Stimulated activated CD4-positive, alpha-beta T cell treated with anti-CD3 and anti-CD28 coated beads, Interleukin-2, amount 100 ng/mL, for 24 hours (primary cell): Measurements from ENCODE around the gene MPHOSPH9.

Experiments used
- DNase-seq, 2 donors: peaks; one replicate each; pipeline ENCODE4 v3.0.0-alpha.2; 2020

MPHOSPH9 gene

GRCh38 chr12:123122626-123123025 lies 110.3 kb downstream of the MPHOSPH9 start:
- DNase-seq = no peak

- no peak for DNase-seq
These were observed 111.3 kb downstream of the MPHOSPH9 start for GRCh38 chr12:123121670-123122069.

GRCh38 chr12:123120452-123121166 lies 112.3 kb downstream of the MPHOSPH9 start:
- peak in 1 of 2 donors; percentile 16 for DNase-seq

GRCh38 chr12:123119808-123120207 lies 113.1 kb downstream of the MPHOSPH9 start:
- peak; percentile 50 to 54 for DNase-seq

GRCh38 chr12:123118497-123118896 lies 114.4 kb downstream of the MPHOSPH9 start:
- DNase-seq = no peak

GRCh38 chr12:123115409-123116121 lies 117.4 kb downstream of the MPHOSPH9 start:
- peak in 1 of 2 donors; percentile 10 for DNase-seq

- no peak for DNase-seq
These were observed 118.4 kb downstream of the MPHOSPH9 start for GRCh38 chr12:123114304-123115083.

- no peak for DNase-seq
These were observed 119.9 kb downstream of the MPHOSPH9 start for GRCh38 chr12:123113026-123113425.

GRCh38 chr12:123111498-123112165 lies 121.3 kb downstream of the MPHOSPH9 start:
- DNase-seq = no peak

- no peak for DNase-seq
These were observed 123.6 kb downstream of the MPHOSPH9 start for GRCh38 chr12:123109319-123109772.

GRCh38 chr12:123108682-123109066 lies 124.3 kb downstream of the MPHOSPH9 start:
- DNase-seq = no peak

- DNase-seq = no peak
These were observed 124.8 kb downstream of the MPHOSPH9 start for GRCh38 chr12:123107926-123108681.

GRCh38 chr12:123106640-123107359 lies 126.1 kb downstream of the MPHOSPH9 start:
- DNase-seq = peak; percentile 51 to 62

- DNase-seq = no peak
These were observed 127.6 kb downstream of the MPHOSPH9 start for GRCh38 chr12:123105211-123105826.

- DNase-seq = no peak
These were observed 128.1 kb downstream of the MPHOSPH9 start for GRCh38 chr12:123104809-123105208.
